GM13977 (cell line): ENCODE results near the gene AKAP8.

Source experiments
- DNase-seq: peaks from one replicate; pipeline ENCODE4 v3.0.0; 2012; ENCODE audit warnings: low spot score
- in situ Hi-C: fragments of 300-500 bp; cut with MboI; formaldehyde crosslinking; loops from one replicate; pipeline ENCODE4 v1.12.0; 2022; ENCODE audit warnings: low sequenced_read_pairs, low pct_unique_long_range_greater_than_20kb, mixed read lengths, inconsistent platforms; ENCODE audit not compliant: unreplicated experiment
- TF ChIP-seq, protein P1 (sequence below): IDR thresholded peaks from 2 replicates; pipeline ENCODE4 v1.5.1; 2012; ENCODE audit warnings: mild to moderate bottlenecking, control low read depth; ENCODE audit not compliant: insufficient read depth; ENCODE audit errors: extremely low read depth, missing control alignments

The AKAP8 gene

DNA sequence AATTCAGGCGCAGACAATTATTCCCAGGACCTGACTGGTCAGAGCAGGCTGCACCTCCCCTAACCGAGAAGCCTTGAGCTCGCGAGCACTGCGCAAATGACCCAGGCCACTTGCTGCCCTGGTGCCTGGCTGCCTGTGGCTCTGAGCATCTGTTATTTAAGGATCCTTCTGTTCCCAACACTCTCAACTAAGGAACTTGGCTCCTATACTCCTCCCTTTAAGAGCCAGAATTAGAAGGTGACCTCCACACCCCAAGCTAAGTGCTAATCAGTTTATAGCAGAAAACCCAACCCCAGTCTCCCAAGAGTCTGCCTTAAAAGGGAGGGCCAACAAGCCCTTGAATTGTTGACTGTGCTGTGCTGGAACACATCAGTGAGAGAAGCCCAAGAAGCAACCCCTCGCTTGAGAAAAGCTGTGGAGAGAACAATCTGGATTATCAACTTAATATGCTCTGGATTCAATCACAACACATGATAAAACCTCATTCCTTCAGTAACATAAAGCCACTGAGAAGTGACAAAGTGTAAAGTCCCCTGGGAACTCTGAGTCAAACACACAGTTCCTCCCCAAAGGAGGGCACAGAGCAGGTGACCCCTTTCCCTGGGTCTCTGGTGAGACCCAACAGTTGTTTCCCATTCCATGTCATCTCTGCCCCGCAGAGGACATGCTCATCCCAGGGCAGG is 24.7 kb upstream of the AKAP8 start:
- in situ Hi-C loops, result no loop called here
- TF ChIP-seq, protein P1, sequence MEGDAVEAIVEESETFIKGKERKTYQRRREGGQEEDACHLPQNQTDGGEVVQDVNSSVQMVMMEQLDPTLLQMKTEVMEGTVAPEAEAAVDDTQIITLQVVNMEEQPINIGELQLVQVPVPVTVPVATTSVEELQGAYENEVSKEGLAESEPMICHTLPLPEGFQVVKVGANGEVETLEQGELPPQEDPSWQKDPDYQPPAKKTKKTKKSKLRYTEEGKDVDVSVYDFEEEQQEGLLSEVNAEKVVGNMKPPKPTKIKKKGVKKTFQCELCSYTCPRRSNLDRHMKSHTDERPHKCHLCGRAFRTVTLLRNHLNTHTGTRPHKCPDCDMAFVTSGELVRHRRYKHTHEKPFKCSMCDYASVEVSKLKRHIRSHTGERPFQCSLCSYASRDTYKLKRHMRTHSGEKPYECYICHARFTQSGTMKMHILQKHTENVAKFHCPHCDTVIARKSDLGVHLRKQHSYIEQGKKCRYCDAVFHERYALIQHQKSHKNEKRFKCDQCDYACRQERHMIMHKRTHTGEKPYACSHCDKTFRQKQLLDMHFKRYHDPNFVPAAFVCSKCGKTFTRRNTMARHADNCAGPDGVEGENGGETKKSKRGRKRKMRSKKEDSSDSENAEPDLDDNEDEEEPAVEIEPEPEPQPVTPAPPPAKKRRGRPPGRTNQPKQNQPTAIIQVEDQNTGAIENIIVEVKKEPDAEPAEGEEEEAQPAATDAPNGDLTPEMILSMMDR, result no peak
- DNase-seq, result no peak

DNA sequence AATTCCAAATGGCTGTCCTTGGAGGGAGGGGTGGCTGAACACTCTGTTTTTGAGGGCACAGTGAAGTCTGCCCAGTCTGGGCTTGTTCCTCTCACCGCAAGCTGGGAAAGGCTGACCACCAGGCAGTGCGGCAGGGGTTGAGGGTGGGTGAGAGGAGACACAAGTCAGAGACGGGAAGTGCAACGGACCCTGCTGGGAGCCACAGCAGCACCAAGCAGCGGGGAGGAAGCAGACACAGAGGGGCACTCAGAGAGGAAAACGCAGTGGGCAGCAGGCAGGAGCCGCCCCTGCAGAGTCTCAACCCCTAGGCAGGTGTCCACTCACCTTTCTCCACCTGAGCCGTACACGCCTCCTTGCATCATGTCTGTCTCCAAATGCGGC is 23.6 kb upstream of the AKAP8 start:
- TF ChIP-seq, protein P1, result no peak
- no peak for DNase-seq
- in situ Hi-C loops, result no loop called here

DNA sequence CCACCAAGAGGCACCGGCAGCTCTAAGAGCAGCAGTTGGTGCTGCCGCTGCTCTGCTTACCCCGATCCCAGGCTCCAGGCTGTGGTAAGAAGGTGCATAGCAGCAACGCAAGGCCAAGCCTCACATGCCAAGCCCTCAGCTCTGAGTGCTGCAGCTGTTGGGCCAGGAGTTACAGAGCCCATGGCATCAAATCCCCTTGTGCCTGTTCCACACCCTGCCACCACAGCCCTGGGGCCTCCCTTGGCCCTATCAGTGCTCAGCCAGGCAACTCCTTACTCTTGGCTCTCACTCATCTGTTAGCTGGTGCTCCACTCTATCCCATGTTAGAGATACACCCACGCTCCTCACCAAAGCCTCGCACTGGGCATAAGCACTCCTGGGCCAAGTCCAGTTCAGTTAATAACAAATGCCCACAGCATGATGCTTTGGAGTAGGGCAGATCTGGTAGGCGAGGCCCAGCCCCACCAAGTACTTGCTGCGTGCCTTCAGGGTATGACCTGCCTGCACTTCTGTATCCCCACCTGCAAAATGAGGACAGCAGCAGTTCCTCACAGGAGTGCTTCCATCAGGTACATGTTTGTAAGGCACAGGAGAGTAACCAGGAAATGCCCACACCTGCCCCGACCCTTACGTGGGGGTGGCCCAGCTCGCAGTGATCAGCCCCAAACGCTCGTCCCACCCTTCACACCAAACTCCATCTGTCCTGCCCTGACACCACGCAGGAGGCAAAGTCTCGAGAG is 23.0 kb upstream of the AKAP8 start:
- TF ChIP-seq, protein P1, result no peak
- in situ Hi-C loops, result no loop called here
- no peak for DNase-seq

DNA sequence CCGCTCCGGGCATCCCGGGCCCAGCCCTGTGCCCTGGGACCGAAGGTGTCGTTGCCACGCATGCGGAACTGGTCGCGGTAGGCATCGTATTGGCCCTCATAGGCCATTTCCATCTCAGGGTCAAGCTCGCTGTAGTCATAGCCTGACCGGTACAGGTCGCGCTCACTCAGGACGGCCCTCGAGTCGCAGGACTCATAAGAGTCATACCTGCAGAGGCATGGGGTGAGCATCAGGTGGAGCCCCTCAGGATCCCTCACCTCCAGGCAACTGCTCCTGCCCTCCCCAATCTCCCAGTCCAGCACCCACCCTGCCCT is 21.8 kb upstream of the AKAP8 start:
- in situ Hi-C loops, result no loop called here
- no peak for DNase-seq
- TF ChIP-seq, protein P1, result no peak

DNA sequence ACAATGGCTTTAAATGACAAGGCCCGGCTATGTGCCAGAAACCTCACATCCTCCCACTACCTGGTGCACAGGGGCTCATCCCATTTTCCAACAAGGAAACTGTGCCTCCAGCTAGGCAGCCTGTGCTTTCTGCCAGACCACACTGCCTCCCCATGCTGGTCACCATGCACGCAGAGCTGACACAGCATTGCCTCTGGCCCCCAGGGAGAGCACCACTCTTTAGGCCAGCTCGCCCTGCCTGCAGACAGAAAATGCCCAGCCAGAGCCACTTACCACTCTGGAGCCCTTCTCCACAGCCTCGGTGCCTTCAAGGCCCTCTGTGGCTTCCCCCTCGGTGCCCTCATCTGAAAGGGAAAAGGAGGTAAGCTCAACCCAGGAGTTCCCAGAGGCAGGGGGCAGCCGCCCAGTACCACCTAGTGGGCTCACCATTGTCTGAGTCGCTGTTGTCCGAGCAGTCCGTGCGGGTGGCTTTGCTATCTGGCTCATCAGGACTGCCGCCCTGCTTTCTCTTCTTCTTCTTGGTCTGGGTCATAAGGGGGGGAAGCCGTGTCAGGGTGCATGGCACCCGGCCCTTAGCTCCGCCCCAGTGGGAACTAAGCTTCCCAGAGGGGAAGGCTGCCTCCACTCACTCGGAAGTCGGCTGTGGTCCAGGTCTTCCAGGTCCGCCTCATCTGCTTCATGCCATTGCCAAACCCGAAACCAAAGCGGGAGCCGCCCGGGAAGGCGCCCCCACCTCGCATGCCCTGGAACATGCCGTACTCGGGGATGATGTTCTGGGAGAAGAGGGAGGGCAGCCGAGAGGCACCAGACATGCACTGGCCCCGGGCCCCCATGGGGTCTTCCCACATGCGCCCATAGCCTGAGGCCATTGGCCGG is 21.2 kb upstream of the AKAP8 start:
- in situ Hi-C loops, result no loop called here
- TF ChIP-seq, protein P1, result no peak
- no peak for DNase-seq

DNA sequence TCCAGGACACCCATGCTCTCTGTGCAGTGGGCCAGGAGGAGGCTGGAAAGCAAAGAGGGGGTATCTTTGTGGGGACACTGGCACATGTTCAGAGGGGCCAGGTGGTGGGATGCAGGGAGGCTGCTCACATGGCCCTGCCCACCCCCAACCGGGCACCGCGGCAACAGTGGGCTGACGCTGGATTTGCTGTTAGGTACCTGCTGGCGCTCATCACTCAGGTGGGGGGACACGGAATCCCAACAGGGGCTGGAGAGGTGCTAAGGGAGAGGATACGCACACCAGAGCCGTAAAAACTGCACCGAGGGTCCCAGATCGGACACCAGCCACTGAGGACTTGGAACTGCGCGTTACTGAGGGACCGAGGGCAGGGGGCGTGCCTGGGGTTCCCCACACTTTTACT is 20.0 kb upstream of the AKAP8 start:
- in situ Hi-C loops, result no loop called here
- TF ChIP-seq, protein P1, result no peak

More for the DNA sequence above, 20.0 kb upstream of the AKAP8 start:
- no peak for DNase-seq
